Glomerular endothelial cell (primary cell): ENCODE data around the gene XRN1. TPM values are rescaled to one million over a fixed set of nuclear protein-coding genes. Genes with fewer than 3 reads are reported as not detected.
"Not testable (repeated sequence)": the region's sequence is repeated elsewhere in the genome, so short reads cannot be mapped to it uniquely, and the experiment has no call there.

Experiments used
- DNase-seq: peaks from one replicate; pipeline ENCODE4 v3.0.0-alpha.2; 2011; ENCODE audit warnings: low read depth, low spot score; ENCODE audit errors: extremely low read depth
- total RNA-seq: library from RNA; depleted of rRNA; stranded (reverse); fragments of >200 nt; gene quantifications from 2 replicates; pipeline ENCODE4 v1.2.3, GENCODE V29; 2015

Gene XRN1
- total RNA-seq, 1 donor from 2014 or later, result 30.9 TPM

DNA sequence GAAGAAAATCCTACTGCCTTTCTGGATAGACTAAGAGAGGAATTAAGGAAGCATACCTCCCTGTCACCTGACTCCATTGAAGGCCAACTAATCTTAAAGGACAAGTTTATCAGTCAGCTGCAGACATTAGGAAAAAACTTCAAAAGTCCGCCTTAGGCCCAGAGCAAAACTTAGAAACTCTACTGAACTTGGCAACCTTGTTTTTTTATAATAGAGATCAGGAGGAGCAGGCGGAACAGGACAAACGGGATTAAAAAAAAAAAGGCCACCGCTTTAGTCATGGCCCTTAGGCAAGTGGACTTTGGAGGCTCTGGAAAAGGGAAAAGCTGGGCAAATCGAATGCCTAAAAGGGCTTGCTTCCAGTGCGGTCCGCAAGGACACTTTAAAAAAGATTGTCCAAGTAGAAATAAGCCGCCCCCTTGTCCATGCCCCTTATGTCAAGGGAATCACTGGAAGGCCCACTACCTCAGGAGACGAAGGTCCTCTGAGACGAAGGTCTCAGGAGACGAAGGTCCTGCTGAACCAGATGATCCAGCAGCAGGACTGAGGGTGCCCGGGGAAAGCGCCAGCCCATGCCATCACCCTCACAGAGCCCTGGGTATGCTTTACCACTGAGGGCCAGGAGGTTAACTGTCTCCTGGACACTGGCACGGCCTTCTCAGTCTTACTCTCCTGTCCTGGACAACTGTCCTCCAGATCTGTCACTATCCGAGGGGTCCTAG, 8.2 kb downstream of the XRN1 start:
- not testable (repeated sequence) for DNase-seq

- DNase-seq, result not testable (repeated sequence)
Measured at GRCh38 chr3:142438096-142438495, 9.7 kb downstream of the XRN1 start.

- no peak for DNase-seq
Measured at GRCh38 chr3:142436951-142437585, 10.8 kb downstream of the XRN1 start.

- no peak for DNase-seq
Measured at GRCh38 chr3:142434503-142434902, 13.3 kb downstream of the XRN1 start.

DNA sequence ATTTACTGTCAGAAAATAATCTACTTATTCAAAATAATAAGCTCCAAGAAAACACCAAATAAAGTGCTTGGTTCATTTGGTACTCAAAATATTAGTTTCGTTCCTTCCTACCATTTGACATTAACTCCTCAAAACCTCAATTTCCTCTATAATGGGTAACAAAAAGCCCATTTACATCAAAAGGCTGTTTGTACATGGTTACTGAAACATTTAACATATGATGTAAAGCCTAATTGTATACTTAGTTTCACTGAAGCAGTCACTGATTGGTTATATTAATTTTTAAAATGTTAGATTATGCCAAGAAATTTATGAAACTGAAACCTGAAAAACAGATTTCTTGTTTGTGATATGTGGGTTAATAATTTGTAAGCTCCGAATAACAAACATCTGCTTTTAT, 14.7 kb downstream of the XRN1 start:
- DNase-seq, result no peak

- no peak for DNase-seq
Measured at GRCh38 chr3:142429582-142429981, 18.3 kb downstream of the XRN1 start.

GRCh38 chr3:142424754-142425153, 23.1 kb downstream of the XRN1 start:
- DNase-seq, result no peak

DNA sequence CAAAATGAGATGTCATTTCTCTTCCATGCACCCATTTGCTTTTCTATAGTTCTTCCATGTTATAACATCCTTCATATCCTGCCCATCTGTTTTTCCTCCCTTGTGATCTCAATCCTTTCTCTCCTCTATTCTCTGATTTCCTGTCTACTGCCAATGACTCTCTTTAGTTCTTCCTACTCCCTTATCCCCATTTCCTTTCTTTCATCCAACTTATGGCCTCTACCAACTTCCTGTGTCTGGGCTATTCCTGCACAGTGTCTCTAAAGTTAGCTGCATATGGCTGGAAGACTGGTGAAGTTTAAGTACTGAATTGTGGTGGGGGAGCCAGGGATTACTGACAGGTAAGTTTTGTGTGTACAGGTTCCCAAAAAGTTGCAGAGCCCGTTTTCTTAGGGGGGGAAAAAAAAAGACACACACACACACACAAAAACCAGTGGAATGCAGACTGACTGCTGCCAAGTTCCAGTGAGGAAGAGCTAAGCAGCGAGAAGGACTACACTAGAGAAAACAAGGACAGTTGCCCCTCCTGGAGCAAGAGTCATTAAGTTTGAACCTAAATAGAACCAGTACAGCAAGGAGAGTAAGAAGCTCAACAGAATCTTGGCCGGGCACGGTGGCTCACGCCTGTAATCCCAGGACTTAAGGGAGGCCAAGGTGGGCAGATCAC, 28.8 kb downstream of the XRN1 start:
- DNase-seq, result no peak

DNA sequence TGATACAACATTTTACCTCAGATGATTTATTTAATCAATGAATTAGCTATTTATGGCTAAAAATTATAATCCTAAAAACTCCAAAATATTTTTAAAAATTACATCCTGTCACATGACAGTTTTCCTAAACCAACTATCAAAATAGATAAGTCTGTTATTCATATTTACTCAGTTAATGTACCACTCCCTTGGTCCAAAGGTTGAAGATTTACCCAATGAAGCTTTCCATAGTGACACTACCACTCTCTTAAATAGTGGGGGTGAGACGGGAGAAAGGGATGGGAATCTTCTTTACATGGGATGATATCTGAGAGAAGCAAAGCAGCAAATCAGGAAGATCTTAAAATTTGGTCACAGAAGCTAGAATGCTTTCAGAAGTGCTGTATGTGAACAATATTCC, 30.5 kb downstream of the XRN1 start:
- no peak for DNase-seq

GRCh38 chr3:142400537-142400936, 47.3 kb downstream of the XRN1 start:
- not testable (repeated sequence) for DNase-seq

DNA sequence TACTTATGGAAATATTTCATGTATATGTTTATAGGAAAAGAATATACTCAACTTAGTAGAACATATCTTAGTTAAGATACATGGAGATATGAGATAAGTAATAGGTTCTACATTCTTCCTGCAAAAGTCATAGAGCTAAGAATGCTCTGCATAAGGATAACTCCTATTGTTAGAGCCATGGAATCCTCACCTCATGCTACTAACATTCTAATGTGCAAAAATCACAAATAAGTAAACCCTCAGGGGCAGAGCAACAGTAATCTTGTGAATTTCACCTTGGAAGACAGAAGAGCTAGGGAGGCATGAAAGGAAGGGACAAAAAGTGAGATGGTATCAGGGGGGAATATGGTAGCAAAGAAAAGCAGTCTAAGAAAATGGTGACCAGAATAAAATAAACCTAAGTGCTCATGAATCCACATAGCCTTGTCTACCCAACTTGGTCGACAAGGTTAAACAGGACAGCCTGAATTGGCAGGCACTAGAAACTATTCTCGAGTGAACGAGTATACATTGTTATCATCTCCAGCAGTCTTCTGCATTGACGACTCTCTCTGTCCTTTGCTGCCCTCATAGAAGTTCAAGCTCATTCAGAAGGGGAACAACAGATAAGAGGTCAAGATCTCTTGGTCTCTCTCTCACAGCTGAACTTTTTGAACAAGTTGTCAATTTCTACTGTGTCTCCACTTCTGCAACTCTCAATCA, 52.8 kb downstream of the XRN1 start:
- DNase-seq, result no peak

GRCh38 chr3:142385078-142385477, 62.8 kb downstream of the XRN1 start:
- DNase-seq, result no peak

DNA sequence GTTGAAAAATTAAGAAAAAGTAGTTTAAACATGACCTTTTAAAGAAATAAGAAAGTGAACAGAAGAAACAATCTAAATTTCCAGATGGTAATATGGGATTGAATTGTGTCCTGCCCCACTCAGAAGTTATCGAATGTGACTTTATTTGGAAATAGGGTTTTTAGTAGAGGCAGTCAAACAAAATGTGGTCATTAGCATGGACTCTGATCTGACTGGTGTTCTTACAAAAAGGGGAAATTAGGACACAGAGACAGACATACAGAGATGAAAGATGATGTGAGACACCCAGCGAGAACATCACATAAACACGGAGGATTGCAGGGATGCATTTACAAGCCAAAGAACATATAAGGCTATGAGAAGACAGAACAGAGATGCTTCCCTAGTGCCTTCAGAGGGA, 73.2 kb downstream of the XRN1 start:
- no peak for DNase-seq

- DNase-seq, result not testable (repeated sequence)
Measured at GRCh38 chr3:142369576-142369975, 78.3 kb downstream of the XRN1 start.

DNA sequence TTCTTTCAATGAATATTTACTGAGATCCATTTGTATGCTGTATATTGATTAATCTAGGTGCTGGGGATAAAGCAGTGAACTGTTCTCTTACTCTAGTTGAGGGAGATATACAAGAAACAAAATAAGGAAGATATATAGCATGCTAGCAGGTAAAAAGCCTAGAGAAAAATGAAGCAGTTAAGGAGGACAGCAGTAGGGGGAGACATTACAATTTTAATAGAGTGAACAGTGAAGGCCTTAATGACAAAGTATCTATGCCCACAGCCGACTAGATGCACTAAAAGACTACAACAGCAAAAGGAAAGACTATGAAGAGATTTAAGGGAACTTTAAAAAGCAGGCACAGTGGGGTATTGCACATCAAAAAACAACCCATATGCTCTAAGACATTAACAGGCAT, 81.4 kb downstream of the XRN1 start:
- DNase-seq, result no peak

- DNase-seq, result no peak
Measured at GRCh38 chr3:142363936-142364467, 83.8 kb downstream of the XRN1 start.

DNA sequence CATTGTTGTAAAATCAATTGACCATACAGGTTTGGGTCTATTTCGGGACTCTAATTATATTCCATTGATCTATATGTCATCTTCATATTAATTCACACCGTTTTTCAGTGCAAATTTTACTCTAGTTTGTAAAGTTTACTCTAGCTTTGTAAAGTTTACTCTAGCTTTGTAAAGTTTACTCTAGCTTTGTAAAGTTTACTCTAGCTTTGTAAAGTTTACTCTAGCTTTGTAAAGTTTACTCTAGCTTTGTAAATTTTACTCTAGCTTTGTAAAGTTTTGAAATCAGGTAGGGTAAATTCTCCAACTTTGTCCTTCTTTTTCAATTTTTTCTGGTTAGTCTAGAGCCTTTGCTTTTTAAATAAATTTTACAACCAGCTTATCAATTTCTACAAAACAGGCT, 84.4 kb downstream of the XRN1 start:
- DNase-seq, result not testable (repeated sequence)

- no peak for DNase-seq
Measured at GRCh38 chr3:142359367-142359766, 88.5 kb downstream of the XRN1 start.

- no peak for DNase-seq
Measured at GRCh38 chr3:142356818-142357217, 91.0 kb downstream of the XRN1 start.

GRCh38 chr3:142355692-142356091, 92.1 kb downstream of the XRN1 start:
- DNase-seq, result no peak

DNA sequence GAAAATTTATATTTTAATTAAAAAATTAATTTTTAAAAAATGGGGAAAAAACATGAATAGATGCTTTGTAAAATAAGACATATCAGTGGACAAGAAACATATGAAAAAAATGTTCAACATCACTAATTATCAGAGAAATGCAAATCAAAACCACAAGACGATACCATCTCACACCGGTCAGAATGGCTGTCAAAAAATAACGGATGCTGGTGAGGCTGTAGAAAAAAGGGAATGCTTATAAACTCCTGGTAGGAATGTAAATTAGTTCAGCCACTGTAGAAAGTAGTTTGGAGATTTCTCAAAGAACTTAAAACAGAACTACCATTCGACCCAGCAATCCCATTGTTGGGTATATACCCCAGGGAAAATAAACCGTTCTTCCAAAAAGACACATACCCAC, 93.8 kb downstream of the XRN1 start:
- no peak for DNase-seq
